GM23338 (cell line): ENCODE measurements around the gene CCZ1B. TPM values are rescaled to one million over a fixed set of nuclear protein-coding genes. Genes with fewer than 3 reads are reported as not detected.

Experiments used
- ATAC-seq: fragments of 200-7000 bp; cut with Tn5 transposase; 3 replicates; pipeline ENCODE4 v1.9.1; 2020
- DNase-seq: peaks from one replicate; pipeline ENCODE4 v3.0.0-alpha.2; 2015; ENCODE audit warnings: low spot score
- H2AFZ ChIP-seq: fragments of 200-600 bp; sonication (generic); 2 replicates; pipeline ENCODE4 v1.8.0; 2016; ENCODE audit warnings: antibody characterized with exemption, mild to moderate bottlenecking, moderate library complexity
- H3F3A ChIP-seq: fragments of 200-600 bp; sonication (generic); replicated peaks from 2 replicates; pipeline ENCODE4 v1.8.0; 2017; ENCODE audit warnings: antibody characterized with exemption, mixed run types, low read depth
- H3K27ac ChIP-seq: fragments of 200-600 bp; sonication (generic); 2 replicates; pipeline ENCODE4 v1.6.1; 2016; ENCODE audit warnings: low read depth
- H3K27me3 ChIP-seq: fragments of 200-600 bp; sonication (generic); 2 replicates; pipeline ENCODE4 v1.8.0; 2016; ENCODE audit warnings: mild to moderate bottlenecking, mixed run types, moderate library complexity; ENCODE audit not compliant: insufficient read depth
- H3K36me3 ChIP-seq: fragments of 200-600 bp; sonication (generic); 2 replicates; pipeline ENCODE4 v1.8.0; 2016; ENCODE audit warnings: mild to moderate bottlenecking; ENCODE audit not compliant: insufficient read depth
- H3K4me1 ChIP-seq: fragments of 200-600 bp; sonication (generic); 2 replicates; pipeline ENCODE4 v1.8.0; 2016; ENCODE audit warnings: mild to moderate bottlenecking, moderate library complexity; ENCODE audit not compliant: insufficient read depth
- H3K4me2 ChIP-seq: fragments of 200-600 bp; sonication (generic); 2 replicates; pipeline ENCODE4 v1.7.1; 2017; ENCODE audit warnings: mixed run types
- H3K4me3 ChIP-seq: fragments of 200-600 bp; sonication (generic); 2 replicates; pipeline ENCODE4 v1.6.1; 2016; ENCODE audit warnings: mixed run types
- H3K79me2 ChIP-seq: fragments of 200-600 bp; sonication (generic); replicated peaks from 2 replicates; pipeline ENCODE4 v1.8.0; 2017; ENCODE audit warnings: mild to moderate bottlenecking; ENCODE audit not compliant: insufficient read depth
- H3K9me2 ChIP-seq: fragments of 200-600 bp; sonication (generic); 2 replicates; pipeline ENCODE4 v1.8.0; 2017; ENCODE audit not compliant: insufficient read depth
- H4K20me1 ChIP-seq: fragments of 200-600 bp; sonication (generic); replicated peaks from 2 replicates; pipeline ENCODE4 v1.8.0; 2017; ENCODE audit warnings: mild to moderate bottlenecking; ENCODE audit not compliant: insufficient read depth
- H3K27ac Mint-ChIP-seq: 2 replicates; pipeline ENCODE4 v1.8.0; 2020; ENCODE audit warnings: inconsistent platforms, mild to moderate bottlenecking, moderate library complexity, mixed read lengths
- H3K27me3 Mint-ChIP-seq: 3 replicates; pipeline ENCODE4 v1.8.0; 2022; ENCODE audit warnings: low read depth, mild to moderate bottlenecking, moderate library complexity, mixed read lengths, inconsistent platforms; ENCODE audit not compliant: insufficient read depth, poor library complexity
- H3K36me3 Mint-ChIP-seq: 3 replicates; pipeline ENCODE4 v1.8.0; 2021; ENCODE audit warnings: low read depth, mild to moderate bottlenecking, inconsistent platforms, moderate library complexity, mixed read lengths
- H3K4me1 Mint-ChIP-seq: 3 replicates; pipeline ENCODE4 v1.8.0; 2020; ENCODE audit warnings: mild to moderate bottlenecking, inconsistent platforms, mixed read lengths
- H3K4me3 Mint-ChIP-seq: 3 replicates; pipeline ENCODE4 v1.8.0; 2021; ENCODE audit warnings: moderate library complexity, mild to moderate bottlenecking, inconsistent platforms, mixed read lengths
- H3K9me3 Mint-ChIP-seq: 3 replicates; pipeline ENCODE4 v1.8.0; 2020; ENCODE audit warnings: moderate library complexity, mild to moderate bottlenecking, inconsistent platforms, mixed read lengths
- CREB1 ChIP-seq: fragments of 250-450 bp; sonication (Bioruptor Pico); IDR thresholded peaks from 2 replicates; pipeline ENCODE4 v1.5.0; 2020; ENCODE audit warnings: low read depth, mild to moderate bottlenecking, moderate library complexity
- CTCF ChIP-seq, 2 experiments: fragments of 200-600 bp in 1 of 2; sonication (generic) in 1 of 2; conservative IDR thresholded peaks; 2 replicates each; pipeline versions ENCODE4 v1.5.1 to v1.6.1; 2016 to 2017; ENCODE audit warnings: antibody characterized with exemption in 2 of 2, low read depth in 2 of 2, mild to moderate bottlenecking in 2 of 2, moderate library complexity in 1 of 2
- ETS1 ChIP-seq: IDR thresholded peaks from 2 replicates; pipeline ENCODE4 v1.6.1; 2016; ENCODE audit warnings: antibody characterized with exemption
- EZH2 ChIP-seq: fragments of 200-600 bp; sonication (generic); IDR thresholded peaks from one replicate; pipeline ENCODE4 v1.8.0; 2017; ENCODE audit warnings: antibody characterized with exemption, mild to moderate bottlenecking, low read depth; ENCODE audit not compliant: unreplicated experiment
- EZH2phosphoT487 ChIP-seq: fragments of 200-600 bp; sonication (generic); IDR thresholded peaks from one replicate; pipeline ENCODE4 v1.8.1; 2018; ENCODE audit warnings: antibody characterized with exemption; ENCODE audit not compliant: unreplicated experiment
- JUNB ChIP-seq: IDR thresholded peaks from one replicate; pipeline ENCODE4 v1.6.1; 2016; ENCODE audit warnings: antibody characterized with exemption; ENCODE audit not compliant: unreplicated experiment
- NANOG ChIP-seq: IDR thresholded peaks from 2 replicates; pipeline ENCODE4 v1.6.1; 2016; ENCODE audit warnings: antibody characterized with exemption, borderline replicate concordance
- POLR2AphosphoS5 ChIP-seq: IDR thresholded peaks from 2 replicates; pipeline ENCODE4 v1.6.1; 2016; ENCODE audit warnings: antibody characterized with exemption, low read depth
- REST ChIP-seq: IDR thresholded peaks from one replicate; pipeline ENCODE4 v1.6.1; 2018; ENCODE audit warnings: antibody characterized with exemption; ENCODE audit not compliant: unreplicated experiment
- STAT1 ChIP-seq: IDR thresholded peaks from one replicate; pipeline ENCODE4 v1.6.1; 2016; ENCODE audit warnings: antibody characterized with exemption; ENCODE audit not compliant: unreplicated experiment
- ZNF114 ChIP-seq: fragments of 250-450 bp; sonication (Bioruptor Pico); IDR thresholded peaks from 2 replicates; pipeline ENCODE4 v1.5.0; 2020; ENCODE audit warnings: mild to moderate bottlenecking, moderate library complexity
- ZNF331 ChIP-seq: fragments of 250-450 bp; sonication (Bioruptor Pico); IDR thresholded peaks from 2 replicates; pipeline ENCODE4 v1.5.0; 2020; ENCODE audit warnings: low read depth, mild to moderate bottlenecking, moderate library complexity
- ZNF462 ChIP-seq: fragments of 250-450 bp; sonication (Bioruptor Pico); IDR thresholded peaks from 2 replicates; pipeline ENCODE4 v1.5.0; 2020; ENCODE audit warnings: mild to moderate bottlenecking, moderate library complexity
- polyA plus RNA-seq: library from polyadenylated mRNA; unstranded; fragments of >200 nt; fragmentation: Nextera tagmentation; extraction: Ambion mirVana; gene quantifications from 2 replicates; pipeline ENCODE4 v1.2.1, GENCODE V29; 2016
- total RNA-seq: library from RNA; depleted of rRNA; stranded (reverse); fragments of >200 nt; shearing (Covaris generic); gene quantifications from 2 replicates; pipeline ENCODE4 v1.2.3, GENCODE V29; 2014

Gene CCZ1B
- total and polyA plus RNA-seq, 2 experiments from 2014 or later = 60.1 to 62.0 TPM

GRCh38 chr7:6831018-6831725 is 5.1 kb upstream of the CCZ1B start:
- DNase-seq (no peak), ATAC-seq (no peak)
- Histone ChIP-seq H3K4me2 (no peak overlapping the region), H3K9me2 (no peaks in the 10 kb centered on the region), H2AFZ (no peak overlapping the region), H3K79me2 (no peaks in the 10 kb centered on the region), H3K4me1 (no peaks in the 10 kb centered on the region), H3K36me3 (no peaks in the 10 kb centered on the region), H3K27ac (no peak overlapping the region), H3K27me3 (no peaks in the 10 kb centered on the region), H3K4me3 (no peak overlapping the region), H4K20me1 (no peaks in the 10 kb centered on the region), H3F3A (no peaks in the 10 kb centered on the region)
- no peaks in the 10 kb centered on the region for H3K36me3 Mint-ChIP-seq
- H3K27me3 Mint-ChIP-seq = peaks cover 2% of the 10 kb centered on the region
- TF ChIP-seq STAT1 (no peak), CREB1 (CRISPR knock-in tag) (no peak), JUNB (no peak), ZNF331 (CRISPR knock-in tag) (no peak), EZH2phosphoT487 (no peak), POLR2AphosphoS5 (no peak), REST (no peak), NANOG (no peak), CTCF (conservative IDR thresholded peaks at IDR 0.05; ENCODE audit: low read depth in 2 of 2) (no peak), ETS1 (no peak), ZNF462 (CRISPR knock-in tag) (no peak), ZNF114 (CRISPR knock-in tag) (no peak), EZH2 (no peak)
- no peak overlapping the region for H3K4me3 Mint-ChIP-seq
- no peaks in the 10 kb centered on the region; the same call in 1 of the 3 replicates for H3K9me3 Mint-ChIP-seq
- no peak overlapping the region for H3K27ac Mint-ChIP-seq
- 0 out of 3 replicates have a peak, but pooled peaks cover 2% of the 10 kb centered on the region for H3K4me1 Mint-ChIP-seq
